Fibroblast of skin of right biceps (primary cell): ENCODE results near the gene DNAJB2.
"Not testable (repeated sequence)": the region's sequence is repeated elsewhere in the genome, so short reads cannot be mapped to it uniquely, and the experiment has no call there.

Source experiments
- DNase-seq: peaks from one replicate; pipeline ENCODE4 v3.0.0-alpha.2; 2013

The DNAJB2 gene

DNA sequence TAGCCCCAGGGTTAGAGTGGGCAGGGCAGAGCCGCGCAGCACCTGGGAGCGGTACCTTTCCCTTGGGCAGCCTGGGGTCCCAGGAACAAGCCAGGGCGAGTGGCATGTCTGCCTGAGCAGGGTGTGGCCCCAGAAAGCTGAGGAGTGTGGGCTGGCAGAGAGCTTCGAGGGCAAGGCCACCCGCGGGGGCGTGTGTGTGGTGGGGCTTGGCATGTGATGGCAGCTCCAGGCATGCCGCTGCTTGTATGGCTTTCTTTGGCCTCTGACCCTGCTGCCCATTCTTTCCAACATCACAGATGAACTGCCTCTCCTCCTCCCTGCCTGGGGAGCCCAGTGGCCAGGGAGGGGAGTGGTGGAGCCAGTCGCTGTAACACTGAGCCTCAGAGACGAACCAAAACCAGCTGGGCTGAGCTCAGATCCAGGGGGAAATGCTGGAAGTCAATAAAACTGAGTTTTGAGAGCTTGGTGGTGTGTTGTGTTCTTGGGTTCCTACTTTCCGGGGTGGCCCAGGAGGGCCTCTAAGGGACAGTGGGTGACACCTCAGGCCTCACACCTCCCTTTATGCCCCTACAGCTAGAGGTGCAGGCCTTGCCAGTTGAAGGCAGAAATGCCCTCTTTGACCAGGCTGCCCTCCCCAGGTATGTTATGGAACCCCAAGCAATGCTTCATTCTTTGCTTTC, 7.4 kb downstream of the DNAJB2 start:
- DNase-seq: no peak

DNA sequence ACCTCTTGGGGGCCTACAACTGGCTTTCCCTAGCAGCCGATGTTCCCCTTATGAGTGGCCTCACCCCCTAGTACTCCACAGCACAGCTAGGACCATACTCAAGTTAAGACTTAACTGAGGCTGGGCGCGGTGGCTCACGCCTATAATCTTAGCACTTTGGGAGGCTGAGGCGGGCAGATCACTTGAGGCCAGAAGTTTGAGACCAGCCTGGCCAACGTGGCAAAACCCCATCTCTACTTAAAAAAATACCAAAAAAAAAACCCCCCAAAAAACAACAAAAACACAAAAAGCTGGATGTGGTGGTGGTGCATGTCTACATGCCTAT, 7.9 kb downstream of the DNAJB2 start:
- not testable (repeated sequence) for DNase-seq

GRCh38 chr2:219287580-219288265, 8.6 kb downstream of the DNAJB2 start:
- no peak for DNase-seq

DNA sequence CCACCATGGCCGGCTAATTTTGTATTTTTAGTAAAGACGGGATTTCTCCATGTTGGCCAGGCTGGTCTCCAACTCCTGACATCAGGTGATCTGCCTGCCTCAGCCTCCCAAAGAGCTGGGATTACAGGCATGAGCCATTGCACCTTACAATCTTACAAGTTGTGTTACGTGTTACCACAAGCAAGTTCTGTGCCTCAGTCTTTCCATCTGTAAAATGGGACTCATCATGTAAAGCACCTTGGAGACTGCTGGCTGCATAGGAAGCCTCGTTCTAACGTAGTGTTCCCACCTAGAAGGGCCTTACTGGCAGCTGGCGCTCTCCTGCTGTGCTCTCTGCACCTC, 10.0 kb downstream of the DNAJB2 start:
- no peak for DNase-seq

DNA sequence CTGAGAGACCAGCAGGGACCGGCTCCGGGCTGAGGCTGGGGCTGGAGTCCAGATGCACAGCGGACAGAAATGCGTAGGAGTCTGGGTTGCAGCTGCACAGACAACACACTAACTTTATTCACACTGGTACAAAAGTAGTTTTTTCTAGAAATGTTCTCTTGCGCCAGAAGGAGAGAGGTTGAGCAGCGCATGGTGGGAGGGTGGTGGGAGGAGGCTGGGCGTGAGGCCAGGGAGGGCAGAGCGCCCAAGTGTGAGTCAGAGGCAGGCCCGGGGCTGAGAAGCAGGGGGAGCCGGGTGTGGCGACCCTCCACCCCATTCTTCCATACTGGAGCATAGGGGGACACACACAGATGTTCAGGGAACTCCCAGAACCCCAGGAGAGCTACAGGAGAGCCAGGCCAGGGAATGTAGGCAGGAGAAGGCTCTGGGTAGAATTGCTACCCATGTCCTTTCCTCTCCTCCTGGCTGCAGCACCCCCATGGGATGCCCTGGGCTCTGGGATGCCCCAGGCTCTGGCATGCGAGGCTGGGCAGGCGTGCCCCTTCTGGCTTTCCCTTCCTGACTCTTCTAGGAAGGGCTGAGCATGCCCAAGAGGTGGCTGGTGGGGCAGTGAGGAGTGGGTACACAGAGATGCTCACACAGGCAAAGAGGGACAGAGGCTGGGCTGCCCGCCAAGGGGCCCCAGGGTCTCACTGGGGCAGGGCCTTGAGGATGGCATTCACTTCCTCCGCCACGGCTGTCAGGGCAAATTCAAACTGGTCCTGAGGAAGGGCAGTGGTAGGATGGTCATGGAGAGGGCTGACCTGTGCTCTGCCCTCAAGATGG, 10.6 kb downstream of the DNAJB2 start:
- DNase-seq: peak; percentile 84

DNA sequence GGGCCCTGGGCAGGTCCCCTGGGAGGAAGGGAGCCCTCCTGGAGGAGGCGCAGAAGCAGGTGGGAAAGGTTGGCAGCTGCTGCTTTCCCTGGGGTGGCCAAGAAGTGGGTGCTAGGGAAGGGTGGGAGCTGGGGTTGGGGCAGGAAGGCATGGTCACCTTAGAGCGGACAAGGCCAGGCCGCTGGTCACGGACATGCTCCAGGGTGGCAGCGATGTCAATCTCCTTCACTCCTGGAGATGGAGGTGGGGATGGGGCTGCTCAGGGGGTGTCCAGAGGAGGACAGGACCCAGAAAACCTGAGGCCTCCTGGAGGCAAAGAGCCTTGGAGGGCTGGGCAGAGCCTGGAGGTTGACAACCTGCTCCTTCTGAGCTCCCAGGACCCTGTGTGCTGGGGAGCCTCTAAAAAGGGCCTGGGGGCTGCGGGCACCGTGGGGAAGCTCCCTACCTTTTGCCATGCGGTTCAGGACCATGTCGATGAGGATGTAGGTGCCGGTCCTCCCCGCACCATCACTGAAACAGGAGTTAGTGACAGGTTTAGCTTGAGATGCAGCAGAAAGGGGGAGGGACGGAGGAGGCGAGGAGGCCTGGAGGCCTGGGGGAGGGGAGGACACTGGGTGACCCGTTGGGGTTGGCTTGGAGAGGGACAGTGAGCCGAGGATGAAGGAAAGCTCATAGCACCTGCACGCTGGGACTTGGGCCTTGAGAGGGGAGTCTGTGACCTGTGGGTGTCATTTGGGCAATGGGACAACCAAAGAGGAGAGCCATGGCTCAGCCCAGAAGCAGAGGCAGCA, 11.4 kb downstream of the DNAJB2 start:
- DNase-seq: no peak

GRCh38 chr2:219291394-219291793, 12.2 kb downstream of the DNAJB2 start:
- no peak for DNase-seq

- no peak for DNase-seq
Measured at GRCh38 chr2:219291910-219292490, 12.8 kb downstream of the DNAJB2 start.

GRCh38 chr2:219292616-219293015, 13.4 kb downstream of the DNAJB2 start:
- DNase-seq: no peak

- DNase-seq: no peak
Measured at GRCh38 chr2:219293736-219294231, 14.6 kb downstream of the DNAJB2 start.

- DNase-seq: peak; percentile 73
Measured at GRCh38 chr2:219294356-219295351, 15.5 kb downstream of the DNAJB2 start.

DNA sequence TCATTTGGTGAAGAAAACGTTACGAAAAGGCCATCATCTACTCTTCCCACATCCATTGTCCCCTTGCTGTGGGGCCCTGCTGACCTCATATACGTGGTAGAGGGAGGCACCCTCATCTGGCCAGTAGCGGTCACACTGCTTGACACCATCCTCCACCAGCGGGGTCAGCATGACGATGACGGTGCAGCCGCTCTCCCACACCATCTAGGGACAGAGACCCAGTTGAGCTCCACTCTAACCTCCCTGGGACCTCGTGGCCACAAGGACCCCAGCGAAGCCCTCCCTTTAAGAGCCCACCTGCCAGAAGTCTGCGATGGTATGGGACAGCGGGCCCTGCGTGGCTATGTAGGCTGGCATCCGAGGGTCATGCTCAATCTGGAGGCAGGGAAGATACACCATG, 17.0 kb downstream of the DNAJB2 start:
- no peak for DNase-seq

DNA sequence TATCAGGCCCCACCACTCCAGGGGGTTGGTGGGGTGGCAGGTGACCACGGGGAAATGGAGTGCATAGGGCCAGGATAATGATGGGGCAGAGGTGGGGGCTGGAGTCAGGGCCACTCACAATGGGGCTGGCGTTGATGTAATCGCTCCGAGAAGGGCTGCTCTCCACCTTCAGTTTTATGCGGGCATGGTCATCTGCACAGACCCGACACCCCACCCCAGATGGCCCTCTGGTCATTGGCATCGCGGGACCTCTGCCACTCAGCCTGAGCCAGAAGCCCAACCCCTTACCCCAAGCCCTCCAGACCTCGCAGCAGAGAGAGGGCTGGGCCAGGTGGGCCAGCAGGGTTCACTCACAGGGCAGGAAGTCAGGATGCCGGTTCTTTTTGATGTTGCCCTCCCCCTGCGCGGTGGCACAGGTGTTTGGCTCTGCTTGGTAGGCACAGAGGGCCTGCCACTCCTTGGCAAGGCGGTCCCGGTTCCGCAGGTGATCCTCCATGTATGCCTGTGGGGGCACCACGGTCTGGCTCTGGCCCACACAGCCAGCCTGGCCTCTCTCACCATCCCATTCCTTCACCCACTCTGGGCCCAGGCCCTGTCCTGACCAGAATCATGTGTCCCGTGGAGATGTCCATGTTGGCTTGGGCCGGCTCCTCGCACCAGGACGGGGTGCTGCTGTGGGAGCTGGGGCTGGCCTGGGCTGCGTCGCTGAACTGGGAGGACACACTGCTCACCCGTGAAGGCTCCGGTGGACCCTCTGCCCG, 17.6 kb downstream of the DNAJB2 start:
- no peak for DNase-seq

GRCh38 chr2:219297766-219298456, 18.7 kb downstream of the DNAJB2 start:
- no peak for DNase-seq

DNA sequence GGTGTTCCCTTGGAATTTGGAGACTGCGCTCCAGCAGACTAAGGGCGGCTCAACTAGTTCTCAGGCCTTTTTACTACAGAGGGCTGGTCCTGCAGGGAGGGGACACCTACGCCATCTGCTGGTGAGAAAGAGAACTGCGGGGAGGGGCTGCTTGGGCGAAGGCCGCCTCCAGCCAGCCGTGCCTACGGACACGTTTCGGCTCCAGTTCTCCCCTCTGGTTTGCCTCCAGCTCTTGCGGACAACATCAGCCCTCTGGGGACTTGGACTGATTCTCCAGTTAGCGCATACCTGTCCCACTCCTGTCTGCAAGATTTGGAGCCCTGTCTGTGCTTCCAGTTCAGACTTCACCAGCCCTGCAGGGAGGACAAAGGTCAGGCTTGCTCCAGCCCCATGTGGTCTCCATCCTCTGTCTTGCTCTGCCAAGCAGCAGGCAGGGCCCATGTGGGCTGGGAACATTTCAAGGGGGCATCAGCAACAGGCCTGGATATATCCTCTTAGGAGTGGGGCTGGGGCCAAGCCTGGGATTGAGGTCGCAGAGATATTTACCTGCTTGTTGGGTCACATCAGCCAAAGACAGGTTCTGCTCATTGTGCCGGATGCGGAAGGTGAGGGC, 19.7 kb downstream of the DNAJB2 start:
- peak; percentile 69 for DNase-seq

DNA sequence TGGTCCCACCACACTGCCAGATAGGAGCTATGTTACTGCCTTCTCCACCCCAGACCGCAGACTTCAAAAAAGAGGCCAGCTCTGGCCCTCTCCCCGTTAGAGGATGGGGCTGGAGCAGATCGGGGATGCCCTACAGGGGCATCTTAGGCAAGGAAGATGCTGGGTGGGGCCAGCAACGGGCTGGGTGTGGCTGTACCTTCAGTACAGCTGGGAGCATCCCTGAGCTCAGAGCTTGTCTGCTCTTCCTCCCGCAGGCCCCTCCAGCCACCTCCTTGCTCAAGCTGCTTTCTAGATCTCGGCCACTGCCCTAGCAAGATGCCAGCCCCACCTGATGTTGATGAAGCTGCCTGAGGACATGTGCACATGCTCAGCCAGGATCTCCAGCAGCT, 20.2 kb downstream of the DNAJB2 start:
- no peak for DNase-seq

DNA sequence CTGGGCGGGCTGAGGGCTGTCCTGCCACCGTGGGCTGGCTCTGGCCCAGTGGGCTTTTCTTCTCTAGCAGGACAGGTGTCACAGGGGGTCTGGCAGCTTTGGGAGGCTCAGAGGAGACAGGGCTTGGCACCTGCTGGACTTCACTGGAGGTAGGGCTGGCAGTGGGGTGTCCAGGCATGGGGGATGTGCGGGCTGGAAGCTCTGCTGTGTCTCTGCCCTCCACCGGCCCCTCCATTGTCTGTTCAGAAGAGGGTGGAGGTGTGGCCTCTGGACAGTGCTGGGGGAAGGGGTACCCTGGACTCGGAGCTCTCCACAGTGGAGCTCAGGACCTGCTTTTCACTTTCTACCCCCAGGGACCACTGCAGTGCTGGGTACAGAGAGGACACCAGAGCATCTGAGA, 20.9 kb downstream of the DNAJB2 start:
- no peak for DNase-seq

GRCh38 chr2:219302412-219302968, 23.3 kb downstream of the DNAJB2 start:
- no peak for DNase-seq

DNA sequence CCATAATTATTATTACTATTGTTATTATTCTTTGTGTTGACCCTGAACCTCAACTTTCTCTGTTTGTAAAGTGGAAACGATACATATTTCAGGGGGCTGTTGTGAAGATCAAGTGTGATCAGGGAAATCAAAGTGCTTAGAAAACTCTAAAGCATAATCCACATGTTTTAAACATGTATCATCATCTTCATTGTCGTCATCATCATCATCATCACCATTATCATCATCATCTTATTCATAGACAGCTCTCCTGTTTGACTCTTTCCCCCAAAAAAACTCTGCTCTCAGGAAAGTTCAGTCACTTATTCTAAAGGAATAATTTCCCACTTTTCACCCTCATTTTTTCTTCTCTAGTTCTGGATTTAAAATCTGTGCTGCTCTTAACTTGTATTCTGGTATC, 25.1 kb downstream of the DNAJB2 start:
- no peak for DNase-seq
